ENCODE results near the gene CTNND2.

- TF ChIP-seq CTCF (conservative IDR thresholded peaks at IDR 0.05 in 1 of 2, IDR thresholded peaks at IDR 0.05 in 1 of 2; ENCODE audit: extremely low read depth in 1 of 2, insufficient read depth in 1 of 2, low read depth in 1 of 2, low read length in 2 of 2) (no peak), EZH2 (IDR thresholded peaks at IDR 0.05; ENCODE audit: borderline replicate concordance, low read length) (no peak)
Measured at GRCh38 chr5:10936081-10936855, 968.0 kb downstream of the CTNND2 start.
